Urothelium cell line (cell line): Measurements from ENCODE around the gene NDUFB10.

Source experiments
- DNase-seq: peaks from one replicate; pipeline ENCODE4 v3.0.0; 2011; ENCODE audit warnings: low spot score, mixed read lengths
- FAIRE-seq: peaks from 2 replicates; lab custom pipeline; 2011; peaks lifted over from hg19 to GRCh38; lab: Jason Lieb, UNC

NDUFB10 gene

GRCh38 chr16:1982013-1982433 is 22.7 kb downstream of the NDUFB10 start:
- DNase-seq: peak; percentile 41
- FAIRE-seq: no peak

DNA sequence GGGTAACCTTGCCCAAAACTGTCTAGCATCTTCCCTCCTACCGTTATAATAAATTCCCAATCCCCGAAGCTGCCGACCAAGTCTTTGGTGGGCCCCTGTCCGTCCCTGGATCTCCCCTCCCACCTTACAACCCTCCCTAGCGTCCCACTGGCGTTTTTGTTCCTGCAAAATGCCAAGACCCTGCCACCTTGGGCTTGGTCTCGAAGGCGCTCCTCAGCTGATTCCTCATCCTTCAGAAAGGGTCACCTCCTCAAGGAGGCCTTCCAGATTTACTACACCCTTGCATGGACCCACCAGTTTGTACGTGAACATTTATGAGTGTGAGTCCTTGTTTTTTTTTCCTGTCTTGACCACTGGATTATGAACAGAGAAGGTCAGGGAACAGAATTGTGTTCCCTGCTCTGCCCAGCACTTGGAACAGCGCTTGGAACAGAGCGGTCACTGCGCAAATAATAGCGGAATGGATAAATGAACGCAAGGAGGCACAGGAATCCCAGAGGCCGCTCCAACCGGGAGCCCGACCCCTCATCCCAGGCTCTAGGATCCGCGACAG is 23.7 kb downstream of the NDUFB10 start:
- no peak for FAIRE-seq

GRCh38 chr16:1983544-1984346 is 24.4 kb downstream of the NDUFB10 start, which contains the start of gene GFER:
Gene GFER, plus strand, starts transcription at chr16:1984193. Its CDS starts 26 bp downstream, at chr16:1984219.
- FAIRE-seq (peak; percentile 73), DNase-seq (peak; percentile 99)

More for the DNA sequence above, 23.7 kb downstream of the NDUFB10 start:
- no peak for DNase-seq

- FAIRE-seq: no peak
- no peak for DNase-seq
These were observed 25.2 kb downstream of the NDUFB10 start for GRCh38 chr16:1984347-1985225.

DNA sequence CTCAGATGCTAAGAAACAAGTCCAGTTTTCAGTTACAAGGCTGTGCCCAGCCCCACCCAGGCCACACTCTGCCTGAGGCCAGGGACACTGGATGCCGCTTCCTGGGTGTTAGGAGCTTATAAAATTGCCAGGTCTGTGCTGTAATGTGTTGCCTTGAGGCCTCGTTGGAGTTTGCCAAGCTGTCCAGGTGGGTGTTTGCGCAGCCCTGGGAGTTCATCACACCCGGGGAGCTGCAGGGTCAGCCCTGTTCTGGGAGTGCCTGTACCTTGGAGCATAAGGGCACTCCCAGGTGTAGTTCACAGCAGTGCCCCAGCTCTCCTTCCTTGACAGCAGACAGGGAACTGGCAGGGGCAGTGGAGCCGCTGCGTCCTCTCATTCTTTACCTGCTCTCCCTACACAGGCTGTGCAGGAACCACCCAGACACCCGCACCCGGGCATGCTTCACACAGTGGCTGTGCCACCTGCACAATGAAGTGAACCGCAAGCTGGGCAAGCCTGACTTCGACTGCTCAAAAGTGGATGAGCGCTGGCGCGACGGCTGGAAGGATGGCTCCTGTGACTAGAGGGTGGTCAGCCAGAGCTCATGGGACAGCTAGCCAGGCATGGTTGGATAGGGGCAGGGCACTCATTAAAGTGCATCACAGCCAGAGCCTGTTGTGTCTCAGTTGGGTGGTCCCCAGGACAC is 26.3 kb downstream of the NDUFB10 start:
- FAIRE-seq (no peak), DNase-seq (no peak)

DNA sequence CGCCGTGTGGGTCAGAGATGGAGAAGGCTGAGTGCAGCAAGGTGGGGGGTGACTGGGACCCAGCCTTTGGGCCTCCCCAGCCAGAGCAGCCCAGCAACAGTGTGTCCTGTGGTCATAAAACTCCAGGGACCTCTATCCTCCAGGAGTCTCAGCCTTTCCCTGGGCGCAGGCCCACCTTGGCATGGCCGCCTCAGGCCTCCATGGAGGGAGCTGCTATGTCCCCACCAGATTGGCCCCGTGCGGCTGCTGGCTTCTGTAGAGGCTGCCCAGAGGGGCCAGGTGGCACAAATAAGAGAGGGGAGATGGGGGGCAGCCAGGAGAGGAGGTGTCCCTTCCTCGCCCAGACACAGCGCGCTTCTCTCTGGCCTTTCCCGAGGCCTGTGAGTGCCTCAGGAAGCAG is 27.9 kb downstream of the NDUFB10 start:
- DNase-seq: no peak
- no peak for FAIRE-seq

DNA sequence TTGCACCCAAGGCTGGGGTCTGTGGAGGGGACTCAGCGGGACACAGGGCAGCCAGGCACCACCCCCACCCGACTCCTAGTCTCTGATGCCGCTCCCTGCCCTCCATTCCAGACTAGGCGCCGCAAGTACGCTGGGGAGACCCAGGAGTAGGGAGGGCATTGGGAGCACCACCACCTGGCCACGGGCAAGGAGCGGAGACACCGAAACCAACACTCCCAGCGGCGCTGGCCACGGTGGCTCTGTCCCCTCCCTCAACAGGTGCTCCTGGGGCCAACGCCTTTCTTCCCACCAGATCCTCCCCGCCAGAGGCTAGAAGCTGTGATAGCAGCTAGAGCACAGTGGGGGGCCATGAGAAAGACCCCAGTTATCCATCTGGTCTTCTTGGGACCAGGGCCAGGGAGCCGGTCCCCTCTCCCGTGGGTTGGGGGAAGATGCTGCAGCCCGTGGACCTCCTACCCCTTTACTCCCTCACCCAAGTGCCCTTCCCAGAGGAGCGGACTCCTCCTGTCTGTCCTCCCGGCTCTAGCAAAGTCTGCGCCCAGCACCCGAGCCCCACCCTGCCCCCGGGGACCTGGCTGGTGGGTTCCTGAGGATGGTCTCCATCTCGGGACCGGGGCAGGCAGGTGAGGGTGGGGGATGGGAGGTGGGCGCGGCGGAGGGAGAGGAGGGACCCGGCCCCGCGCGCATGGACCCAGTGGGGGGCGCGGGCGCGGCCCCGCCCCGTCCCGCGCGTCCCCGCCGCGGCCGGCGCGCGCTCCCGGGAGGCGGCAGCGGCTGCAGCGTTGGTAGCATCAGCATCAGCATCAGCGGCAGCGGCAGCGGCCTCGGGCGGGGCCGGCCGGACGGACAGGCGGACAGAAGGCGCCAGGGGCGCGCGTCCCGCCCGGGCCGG is 30.1 kb downstream of the NDUFB10 start, which contains the start of gene SYNGR3:
SYNGR3 (plus strand) TSS at position 762 of the 892 bp plus-strand sequence. CDS start 133 bp downstream, outside the sequence.
- FAIRE-seq (peak; percentile 80), DNase-seq (peak; percentile 77)

DNA sequence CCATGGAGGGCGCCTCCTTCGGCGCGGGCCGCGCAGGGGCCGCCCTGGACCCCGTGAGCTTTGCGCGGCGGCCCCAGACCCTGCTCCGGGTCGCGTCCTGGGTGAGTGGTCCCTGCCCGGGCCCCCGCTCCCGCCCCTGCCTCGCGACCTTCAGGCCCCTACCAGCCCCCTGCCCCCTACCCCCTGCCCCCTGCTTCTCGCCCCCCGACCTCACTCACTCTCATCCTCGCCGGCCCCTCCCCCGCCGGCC is 30.7 kb downstream of the NDUFB10 start:
- DNase-seq: no peak
- FAIRE-seq: no peak

DNA sequence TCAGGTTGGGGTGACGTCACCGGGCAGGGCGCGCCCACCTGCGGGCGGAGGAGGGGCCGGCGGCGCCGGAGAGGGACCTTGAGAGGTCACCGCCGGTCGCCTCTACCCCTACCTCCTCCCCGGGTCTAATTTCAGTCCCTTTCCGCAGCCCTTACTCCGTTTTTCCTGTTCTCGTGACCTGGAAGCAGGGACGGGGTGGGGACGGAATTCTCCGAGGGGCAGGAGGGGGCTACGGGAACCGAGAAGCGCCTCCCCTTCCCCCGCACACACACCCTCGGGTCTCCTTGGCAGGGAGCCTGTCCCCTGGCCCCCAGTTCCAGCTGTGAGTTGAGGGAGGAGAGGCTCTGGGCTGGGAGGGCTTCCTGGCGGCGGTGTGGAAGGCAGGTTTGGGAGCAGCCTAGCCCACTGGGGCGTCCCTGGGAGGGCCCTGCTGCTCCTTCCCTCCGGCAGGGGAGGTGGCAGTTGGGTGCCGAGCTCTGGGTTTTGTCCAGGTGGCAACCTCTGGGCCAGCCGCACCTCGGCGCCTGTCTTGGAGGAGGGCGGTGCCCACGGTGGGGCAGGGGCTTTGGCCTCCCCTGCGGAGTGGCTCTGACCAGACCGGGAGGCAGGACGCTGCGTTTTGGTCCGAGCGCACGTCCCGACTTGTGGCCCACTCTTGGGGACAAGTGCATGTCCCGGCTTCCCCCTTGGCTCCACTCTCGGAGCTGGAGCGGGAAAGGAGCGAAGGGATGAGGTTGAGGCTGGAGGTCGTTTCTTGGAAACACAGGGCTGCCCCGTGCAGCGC is 31.2 kb downstream of the NDUFB10 start:
- FAIRE-seq: no peak
- peak; percentile 65 for DNase-seq

DNA sequence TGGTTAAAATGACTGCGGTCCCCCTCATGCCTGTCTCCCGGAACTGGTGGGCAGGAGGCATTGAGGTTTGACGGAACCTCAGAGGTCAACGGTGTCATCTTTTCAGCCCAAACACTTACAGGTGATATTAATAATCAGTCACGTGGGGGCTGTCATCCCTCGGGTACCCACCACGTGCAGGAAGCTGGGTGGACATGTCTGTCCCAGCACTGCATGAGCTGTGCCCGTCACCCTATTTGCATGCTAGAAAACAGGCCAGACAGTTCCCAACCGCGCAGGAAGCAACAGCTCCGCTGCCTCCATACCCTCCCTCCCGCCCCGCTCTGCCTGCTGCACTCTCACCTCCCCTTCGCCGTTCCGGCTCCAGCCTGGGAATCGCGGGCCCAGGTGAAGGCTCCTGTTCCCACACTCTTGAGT is 31.8 kb downstream of the NDUFB10 start:
- no peak for FAIRE-seq
- no peak for DNase-seq

- FAIRE-seq (no peak), DNase-seq (no peak)
These were observed 32.2 kb downstream of the NDUFB10 start for GRCh38 chr16:1991588-1991947.

DNA sequence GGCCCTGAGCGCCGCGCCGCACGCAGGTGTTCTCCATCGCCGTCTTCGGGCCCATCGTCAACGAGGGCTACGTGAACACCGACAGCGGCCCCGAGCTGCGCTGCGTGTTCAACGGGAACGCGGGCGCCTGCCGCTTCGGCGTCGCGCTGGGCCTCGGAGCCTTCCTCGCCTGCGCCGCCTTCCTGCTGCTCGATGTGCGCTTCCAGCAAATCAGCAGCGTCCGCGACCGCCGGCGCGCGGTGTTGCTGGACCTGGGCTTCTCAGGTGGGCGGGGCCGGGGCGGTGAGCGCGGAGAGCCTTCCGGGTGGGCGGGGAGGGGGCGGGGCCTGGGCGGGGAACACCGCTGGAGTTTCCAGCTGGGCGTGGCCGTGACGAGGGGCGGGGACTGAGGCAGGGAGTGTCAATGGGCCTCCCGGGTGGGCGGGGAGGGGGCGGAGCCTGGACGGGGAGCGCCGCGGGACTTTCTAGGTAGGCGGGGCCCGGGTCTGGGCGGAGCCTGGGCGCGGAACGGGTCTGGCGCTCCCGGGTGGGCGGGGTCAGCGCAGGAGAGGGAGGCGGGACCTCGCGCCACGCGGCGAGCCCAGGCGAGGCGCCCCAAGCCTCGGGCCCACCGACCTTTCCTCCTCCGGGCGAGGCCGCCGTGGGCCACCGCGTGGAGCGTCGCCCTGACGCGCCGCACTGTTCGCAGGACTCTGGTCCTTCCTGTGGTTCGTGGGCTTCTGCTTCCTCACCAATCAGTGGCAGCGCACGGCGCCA is 32.8 kb downstream of the NDUFB10 start:
- DNase-seq: peak; percentile 67
- FAIRE-seq: no peak

GRCh38 chr16:1992704-1993317 is 33.5 kb downstream of the NDUFB10 start:
- no peak for DNase-seq
- FAIRE-seq: no peak

DNA sequence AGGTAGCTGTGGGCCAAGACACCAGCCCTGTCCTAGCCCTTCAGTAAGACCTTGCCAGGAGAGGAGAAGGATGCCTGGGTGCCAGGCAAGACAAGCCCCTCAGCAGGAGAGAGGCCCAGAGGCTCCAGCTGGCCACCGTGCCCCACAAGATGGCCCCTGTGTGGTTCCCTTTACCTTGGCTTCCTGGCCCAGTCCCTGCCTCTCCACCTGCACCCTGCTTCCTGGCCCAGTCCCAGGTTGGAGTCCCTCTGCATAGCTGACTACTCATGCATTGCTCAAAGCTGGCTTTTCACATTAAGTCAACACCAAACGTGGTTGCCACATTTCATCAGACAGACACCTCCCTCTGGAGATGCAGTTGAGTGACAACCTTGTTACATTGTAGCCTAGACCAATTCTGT is 34.4 kb downstream of the NDUFB10 start:
- FAIRE-seq (no peak), DNase-seq (no peak)

DNA sequence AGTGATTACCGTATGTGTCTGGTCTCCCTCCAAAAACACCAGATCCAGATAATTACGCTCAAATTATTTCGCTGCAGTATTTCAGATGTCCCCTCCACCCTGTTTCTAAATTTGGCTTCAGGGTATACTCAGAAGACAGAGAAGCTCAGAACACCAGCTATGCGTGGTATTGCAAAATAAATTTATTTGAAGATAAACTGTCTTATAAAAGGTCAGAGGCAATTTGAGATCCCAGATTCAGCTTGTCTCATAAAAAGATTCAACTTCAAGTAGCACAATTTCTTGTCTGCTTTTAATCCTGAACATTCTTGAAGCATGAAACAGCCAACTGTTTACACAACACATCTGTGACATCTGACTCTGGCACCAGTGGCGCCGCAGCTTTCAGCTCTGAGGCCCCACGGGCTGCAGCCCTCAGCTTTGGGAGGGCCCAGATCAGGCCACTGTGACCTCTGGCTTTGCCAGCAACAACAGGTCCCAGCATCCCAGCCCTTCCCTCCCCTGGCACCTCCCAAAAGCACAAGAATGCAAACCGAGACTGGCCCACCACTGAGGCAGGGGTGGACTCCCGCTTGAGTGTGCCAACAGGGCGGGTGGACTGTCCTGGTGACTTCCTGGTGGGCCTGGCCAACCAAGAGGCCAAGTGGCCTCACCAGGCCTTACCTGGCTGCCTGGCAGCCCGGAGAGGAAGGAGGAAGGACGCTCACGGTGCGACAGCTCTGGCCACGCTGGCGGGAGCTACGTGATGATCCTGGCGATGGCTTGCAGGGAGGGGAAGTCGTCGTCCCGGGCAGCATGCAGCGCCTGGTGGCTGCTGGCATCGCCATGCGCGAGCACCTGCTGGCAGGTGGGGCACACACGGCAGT is 38.4 kb downstream of the NDUFB10 start:
- FAIRE-seq (no peak), DNase-seq (no peak)

GRCh38 chr16:1998360-1998835 is 39.1 kb downstream of the NDUFB10 start:
- DNase-seq: no peak
- FAIRE-seq: no peak
